Ovary (tissue), 3 donors: ENCODE data around the gene TAS1R1.

Source experiments
- POLR2A ChIP-seq: fragments of 450-650 bp; IDR thresholded peaks from one replicate; pipeline ENCODE4 v1.6.1; 2017; ENCODE audit warnings: antibody characterized with exemption, mild to moderate bottlenecking, moderate library complexity
- TF ChIP-seq, protein P1 (sequence below), 3 donors: fragments of 450-650 bp in 2 of 3; fragments of 200-600 bp in 1 of 3; IDR thresholded peaks; one replicate each; pipeline versions ENCODE4 v1.5.1 to v1.8.0; 2016 to 2022; ENCODE audit warnings: antibody characterized with exemption in 3 of 3, mild to moderate bottlenecking in 1 of 3
- donor health status: DM: no; HTN: no; CAD: no.

DNA sequence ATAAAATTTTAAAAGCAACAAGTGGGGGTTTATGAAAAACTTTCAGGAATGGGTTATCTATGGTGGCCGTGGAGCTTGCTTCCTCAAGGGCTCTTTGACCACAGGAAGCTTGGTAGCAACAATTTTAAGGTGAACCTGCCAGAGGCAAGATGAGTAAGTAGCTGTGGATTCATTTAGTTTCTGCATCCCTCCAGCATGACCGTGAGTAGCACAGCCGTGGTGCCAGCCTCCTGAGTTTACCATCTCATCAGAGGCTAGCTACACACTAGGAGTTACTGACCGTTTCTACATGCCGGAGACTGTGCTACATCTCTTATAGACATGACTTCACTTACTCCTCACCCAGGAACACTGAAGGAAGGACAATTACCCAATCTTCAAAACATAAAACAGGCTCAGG, 33.6 kb upstream of the TAS1R1 start:
- no peak for TF ChIP-seq POLR2A
- TF ChIP-seq, protein P1, sequence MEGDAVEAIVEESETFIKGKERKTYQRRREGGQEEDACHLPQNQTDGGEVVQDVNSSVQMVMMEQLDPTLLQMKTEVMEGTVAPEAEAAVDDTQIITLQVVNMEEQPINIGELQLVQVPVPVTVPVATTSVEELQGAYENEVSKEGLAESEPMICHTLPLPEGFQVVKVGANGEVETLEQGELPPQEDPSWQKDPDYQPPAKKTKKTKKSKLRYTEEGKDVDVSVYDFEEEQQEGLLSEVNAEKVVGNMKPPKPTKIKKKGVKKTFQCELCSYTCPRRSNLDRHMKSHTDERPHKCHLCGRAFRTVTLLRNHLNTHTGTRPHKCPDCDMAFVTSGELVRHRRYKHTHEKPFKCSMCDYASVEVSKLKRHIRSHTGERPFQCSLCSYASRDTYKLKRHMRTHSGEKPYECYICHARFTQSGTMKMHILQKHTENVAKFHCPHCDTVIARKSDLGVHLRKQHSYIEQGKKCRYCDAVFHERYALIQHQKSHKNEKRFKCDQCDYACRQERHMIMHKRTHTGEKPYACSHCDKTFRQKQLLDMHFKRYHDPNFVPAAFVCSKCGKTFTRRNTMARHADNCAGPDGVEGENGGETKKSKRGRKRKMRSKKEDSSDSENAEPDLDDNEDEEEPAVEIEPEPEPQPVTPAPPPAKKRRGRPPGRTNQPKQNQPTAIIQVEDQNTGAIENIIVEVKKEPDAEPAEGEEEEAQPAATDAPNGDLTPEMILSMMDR (IDR thresholded peaks at IDR 0.05) = no peak
